Aorta (tissue), 5 donors: ENCODE data around the gene MRPL34. TPM values are rescaled to one million over a fixed set of nuclear protein-coding genes. Genes with fewer than 3 reads are reported as not detected.

Source experiments
- ATAC-seq: fragments of 200-7000 bp; cut with Tn5 transposase; one replicate; pipeline ENCODE4 v1.9.1; 2022; ENCODE audit warnings: moderate library complexity; ENCODE audit not compliant: low FRiP score
- DNase-seq, 2 donors: peaks; one replicate each; pipeline ENCODE4 v3.0.0-alpha.2; 2020
- H3K27ac ChIP-seq, 2 donors: one replicate each; pipeline ENCODE4 v1.5.1; 2013; ENCODE audit warnings: low read length in 2 of 2, mild to moderate bottlenecking in 2 of 2, moderate library complexity in 2 of 2, control low read depth in 1 of 2, inconsistent platforms in 1 of 2, low read depth in 1 of 2
- H3K27me3 ChIP-seq, 2 donors: one replicate each; pipeline ENCODE4 v1.6.1; 2013; ENCODE audit warnings: control low read depth in 1 of 2, low read length in 1 of 2, mild to moderate bottlenecking in 1 of 2, moderate library complexity in 1 of 2; ENCODE audit not compliant: insufficient read depth in 2 of 2, control insufficient read depth in 1 of 2
- H3K36me3 ChIP-seq, 2 donors: one replicate each; pipeline ENCODE4 v1.6.1; 2013; ENCODE audit warnings: control low read depth in 1 of 2, low read length in 1 of 2, mild to moderate bottlenecking in 1 of 2; ENCODE audit not compliant: insufficient read depth in 2 of 2, control insufficient read depth in 1 of 2
- H3K4me1 ChIP-seq, 2 donors: one replicate each; pipeline ENCODE4 v1.6.1; 2013; ENCODE audit warnings: low read length in 2 of 2, control low read depth in 1 of 2, mild to moderate bottlenecking in 1 of 2, moderate library complexity in 1 of 2; ENCODE audit not compliant: insufficient read depth in 2 of 2, control insufficient read depth in 1 of 2
- H3K4me3 ChIP-seq, 2 donors: one replicate each; pipeline ENCODE4 v1.5.1; 2013; ENCODE audit warnings: low read length in 2 of 2, control low read depth in 1 of 2, mild to moderate bottlenecking in 1 of 2
- H3K9me3 ChIP-seq: one replicate; pipeline ENCODE4 v1.6.1; 2013; ENCODE audit warnings: mild to moderate bottlenecking, low read length; ENCODE audit not compliant: control insufficient read depth
- WGBS, 2 donors: extraction: QIAGEN DNeasy Blood & Tissue Kit; methylation state at CpG; one replicate each; pipeline ENCODE4 v1.1.7; 2013; 5-methylcytosine and 5-hydroxymethylcytosine counted together
- intact Hi-C, 2 donors: fragments of 100-400 bp; cut with DNase I; formaldehyde crosslinking; loops; one replicate each; pipeline versions ENCODE4 v1.14.2 to v1.15.0; 2022
- long read RNA-seq, 2 donors: library from polyadenylated mRNA; unstranded; transcript quantifications; one replicate each; pipeline ENCODE4 v2.0.0, GENCODE V29; 2020 to 2021
- polyA plus RNA-seq, 2 donors: library from polyadenylated mRNA; stranded (reverse); fragments of 200-250 nt; gene quantifications; one replicate each; pipeline ENCODE4 v1.2.3, GENCODE V29; 2013
- total RNA-seq, 2 donors: library from RNA; stranded (reverse); fragmentation: NEBNext Ultra II Directional; extraction: Animal tissue kit (Norgen Biotek cat#: 25700); gene quantifications; one replicate each; pipeline ENCODE4 v1.2.1, GENCODE V29; 2021
- donor health status: healthy with polysubstance abuse.
- donor health status: Bipolar disorder and iron deficiency.
- donor health status: DM: no; HTN: no; CAD: no.
- donor health status: DM: no; HTN: no; CAD: no.
- donor health status: DM: yes; HTN: yes; CAD: no.

Gene MRPL34
- total RNA-seq (10 to 100 TPM; 41.9 to 53.9 TPM), polyA plus RNA-seq (100 to 1,000 TPM; 134 to 177 TPM)
- long read RNA-seq, donor 1, transcript MRPL34-201 (2 exons, 968 nt), result major isoform, 16 of 24 reads
- long read RNA-seq, donor 1, partial matches to known transcripts, result 2 of 24 reads
- long read RNA-seq, donor 1, other reads (novel, unspliced or antisense), result 1 of 24 reads
- long read RNA-seq, donor 2, transcript MRPL34-201 (2 exons, 968 nt), result major isoform, 20 of 25 reads
- long read RNA-seq, donor 2, partial matches to known transcripts, result 0 of 25 reads
- long read RNA-seq, donor 2, other reads (novel, unspliced or antisense), result 1 of 25 reads

DNA sequence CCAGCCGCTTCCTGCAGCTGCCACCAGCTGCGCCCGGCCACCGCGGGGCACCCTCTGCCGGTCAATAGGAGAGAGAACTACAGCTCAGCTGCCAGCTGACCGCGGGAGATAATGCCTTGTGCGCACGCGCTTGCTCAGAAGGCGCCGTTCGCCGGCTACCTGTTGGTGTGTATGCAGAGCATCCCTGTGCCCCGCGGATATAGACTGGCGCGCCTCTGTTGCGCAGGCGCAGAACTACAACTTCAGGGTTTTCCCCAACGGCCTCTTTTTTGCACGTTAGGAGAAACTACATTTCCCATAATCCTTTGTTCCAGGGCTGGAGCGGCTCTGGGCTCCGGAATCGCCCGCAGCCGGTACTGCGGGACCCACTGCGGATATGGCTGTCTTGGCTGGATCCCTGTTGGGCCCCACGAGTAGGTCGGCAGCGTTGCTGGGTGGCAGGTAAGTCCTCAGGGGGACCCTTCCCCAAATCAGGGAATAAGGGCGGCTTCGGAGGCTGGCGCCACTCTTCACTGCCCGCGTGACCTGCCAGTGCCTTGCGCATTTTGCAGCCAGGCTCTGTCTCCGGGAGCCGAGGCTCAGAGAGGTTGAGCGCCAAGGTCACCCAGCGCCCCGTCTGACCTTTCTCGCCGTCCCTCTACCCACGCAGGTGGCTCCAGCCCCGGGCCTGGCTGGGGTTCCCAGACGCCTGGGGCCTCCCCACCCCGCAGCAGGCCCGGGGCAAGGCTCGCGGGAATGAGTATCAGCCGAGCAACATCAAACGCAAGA lies at the start of gene MRPL34:
MRPL34 (plus strand) TSS at position 356 of the 768 bp plus-strand sequence; CDS start at position 377, 21 bp downstream.
- DNase-seq (peak; percentile 97 to 98), ATAC-seq (peak; percentile 80)
- H3K9me3 ChIP-seq, result no peaks in the 10 kb centered on the region
- peak within 1 kb of the TSS; percentile 20 to 53 for H3K4me3 ChIP-seq
- no peaks in the 10 kb centered on the region for H3K36me3 ChIP-seq
- H3K27me3 ChIP-seq, result no peaks in the 10 kb centered on the region
- intact Hi-C loops, result loop anchor here in 1 of 2 donors (2.0 kb wide), 1 partner anchor 31 kb away; the partner anchor contains the start of gene GTPBP3
- H3K27ac ChIP-seq, result peak within 1 kb of the TSS in 1 of 2 donors; percentile 68
- 0% methylated on average over 55 of the region's 55 CpGs for WGBS, 2 donors
- no peaks in the 10 kb centered on the region for H3K4me1 ChIP-seq

DNA sequence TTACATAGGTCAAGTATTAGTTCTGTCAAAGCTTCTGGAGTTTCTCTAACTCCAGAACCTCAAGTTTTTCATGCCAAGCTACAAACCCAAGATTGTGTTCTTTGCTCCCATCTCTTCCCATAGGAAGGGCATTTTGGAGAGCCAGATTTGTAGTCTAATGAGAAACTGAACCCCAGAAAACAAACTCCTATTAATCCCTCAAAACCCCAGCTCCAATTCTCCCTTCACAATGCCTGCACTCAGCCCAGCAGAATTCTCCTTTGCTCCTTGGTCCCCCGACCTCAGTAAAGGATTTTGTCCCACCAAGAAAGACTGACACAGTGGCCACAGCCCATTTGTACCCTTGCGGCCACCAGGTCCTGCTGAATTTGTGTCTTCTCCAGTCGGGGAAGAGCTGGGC lies 49.5 kb upstream of the MRPL34 start:
- ATAC-seq (no peak), DNase-seq (no peak)
- H3K27me3 ChIP-seq, result no peaks in the 10 kb centered on the region
- intact Hi-C loops, result no loop called here
- H3K4me1 ChIP-seq, result no peaks in the 10 kb centered on the region
- no peaks in the 10 kb centered on the region for H3K36me3 ChIP-seq
- 78 to 85% methylated on average over 3 of the region's 3 CpGs for WGBS, 2 donors
- H3K9me3 ChIP-seq, result peaks cover 3% of the 10 kb centered on the region
- H3K4me3 ChIP-seq, result no peak overlapping the region
- H3K27ac ChIP-seq, result no peak overlapping the region

DNA sequence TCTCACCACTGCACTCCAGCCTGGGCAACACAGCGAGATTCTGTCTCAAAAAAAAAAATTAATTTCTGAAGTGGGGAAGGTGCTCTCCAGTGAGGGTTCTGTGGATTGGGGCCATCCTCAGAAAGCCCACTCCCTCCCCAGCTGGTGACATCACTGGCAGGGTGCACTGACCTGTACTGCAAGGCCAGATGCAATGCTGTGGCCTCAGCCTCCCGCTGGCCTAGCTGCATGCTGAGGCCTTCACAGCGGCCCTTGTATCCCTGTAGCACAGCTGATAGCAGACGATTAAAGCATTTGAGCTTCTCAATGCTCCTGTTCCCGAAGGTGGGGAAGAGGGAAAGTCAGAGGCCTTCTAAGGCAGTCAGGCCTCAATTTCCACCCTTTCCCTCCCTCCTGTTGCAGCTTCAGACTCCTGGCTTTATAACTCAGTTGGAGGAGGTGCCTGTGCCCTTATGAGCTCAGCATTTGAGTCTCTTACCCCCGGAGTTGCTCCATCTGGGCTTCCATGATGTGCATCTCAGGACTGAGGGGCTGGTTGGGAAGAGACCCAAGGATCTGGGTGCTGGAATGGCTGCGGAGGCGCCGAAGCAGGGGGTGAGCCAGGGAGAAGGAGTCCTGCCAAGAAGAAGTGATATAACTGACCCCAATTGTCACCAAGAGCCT lies 46.4 kb upstream of the MRPL34 start:
- DNase-seq (no peak), ATAC-seq (no peak)
- no peak overlapping the region for H3K27ac ChIP-seq
- intact Hi-C loops, result no loop called here
- H3K9me3 ChIP-seq, result peaks cover 3% of the 10 kb centered on the region
- no peaks in the 10 kb centered on the region for H3K36me3 ChIP-seq
- 92 to 95% methylated on average over 9 of the region's 9 CpGs for WGBS, 2 donors
- no peak overlapping the region for H3K4me3 ChIP-seq
- no peaks in the 10 kb centered on the region for H3K4me1 ChIP-seq
- no peaks in the 10 kb centered on the region for H3K27me3 ChIP-seq

DNA sequence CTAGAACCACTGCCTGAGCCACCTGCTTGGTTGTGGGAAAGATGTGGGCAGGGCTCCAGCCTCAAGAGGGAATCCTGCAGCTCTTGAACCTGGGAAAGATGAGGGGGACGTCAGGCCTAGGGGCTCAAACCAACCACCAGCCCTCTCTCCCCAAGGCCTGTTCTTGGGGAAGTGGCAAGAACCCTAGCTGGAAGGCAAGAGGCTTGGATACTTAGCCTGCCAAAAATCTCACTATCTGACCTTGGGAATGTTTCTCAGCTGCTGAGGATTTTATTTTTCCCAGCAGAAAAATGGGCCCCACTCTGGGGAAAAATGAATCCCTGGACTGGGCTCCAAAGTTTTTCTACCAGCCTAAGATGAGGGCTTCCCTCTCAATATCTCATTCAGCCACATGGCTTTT lies 45.7 kb upstream of the MRPL34 start:
- 42 to 49% methylated on average over 1 of the region's 1 CpG for WGBS, 2 donors
- H3K27ac ChIP-seq, result no peak overlapping the region
- ATAC-seq (no peak), DNase-seq (no peak)
- no peaks in the 10 kb centered on the region for H3K27me3 ChIP-seq
- no peaks in the 10 kb centered on the region for H3K36me3 ChIP-seq
- intact Hi-C loops, result no loop called here
- no peaks in the 10 kb centered on the region for H3K4me1 ChIP-seq
- peaks cover 3% of the 10 kb centered on the region for H3K9me3 ChIP-seq
- no peak overlapping the region for H3K4me3 ChIP-seq

DNA sequence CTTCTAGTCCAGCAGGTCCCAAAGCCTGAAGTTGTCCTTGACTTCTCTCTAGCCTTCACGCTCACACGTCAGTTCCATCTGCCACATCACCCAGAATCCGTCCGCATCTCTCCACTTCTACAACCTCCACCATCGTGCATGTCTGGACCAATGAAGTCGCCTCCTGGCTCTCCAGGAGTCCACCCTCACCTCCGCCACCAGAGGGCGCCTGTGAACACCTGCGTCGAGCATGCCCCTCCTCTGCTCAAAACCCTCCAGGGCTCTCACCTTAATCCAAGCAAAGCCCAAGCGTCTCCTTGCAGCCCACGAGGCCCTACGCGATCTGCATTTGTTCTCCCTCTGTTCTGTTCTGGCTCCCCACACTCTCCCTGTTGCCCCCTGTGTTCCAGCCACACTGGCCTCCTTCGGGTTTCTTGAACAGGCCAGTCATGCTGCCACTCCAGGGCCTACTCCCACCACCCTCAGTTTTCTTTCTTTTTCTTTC lies 44.8 kb upstream of the MRPL34 start:
- no peaks in the 10 kb centered on the region for H3K36me3 ChIP-seq
- H3K27me3 ChIP-seq, result no peaks in the 10 kb centered on the region
- no peaks in the 10 kb centered on the region for H3K4me1 ChIP-seq
- no peak overlapping the region for H3K27ac ChIP-seq
- intact Hi-C loops, result no loop called here
- no peak overlapping the region for H3K4me3 ChIP-seq
- ATAC-seq, result peak; percentile 87
- peak; percentile 88 to 94 for DNase-seq
- peaks cover 3% of the 10 kb centered on the region for H3K9me3 ChIP-seq
- WGBS, 2 donors, result 21 to 25% methylated on average over 15 of the region's 15 CpGs

DNA sequence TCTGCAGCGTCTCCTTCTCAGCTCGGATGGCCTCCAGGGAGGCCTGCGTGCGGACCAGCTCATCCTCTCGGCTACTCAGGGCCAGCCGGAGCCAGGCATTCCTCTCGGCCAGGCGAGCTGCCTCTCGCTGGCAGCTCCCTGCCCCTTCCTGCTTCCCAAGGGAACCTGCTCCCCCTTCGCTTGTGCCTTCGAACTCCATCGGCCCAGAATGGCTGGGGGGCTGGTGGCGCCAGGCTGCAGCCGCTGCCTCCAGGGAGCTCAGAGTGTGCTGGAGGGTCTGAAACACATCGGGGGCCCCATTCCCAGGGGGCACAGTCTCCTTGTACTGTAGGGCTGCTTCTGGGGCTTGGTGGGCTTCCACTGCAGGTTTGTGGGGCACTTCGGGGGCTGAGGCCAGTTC lies 43.1 kb upstream of the MRPL34 start:
- intact Hi-C loops, result no loop called here
- Histone ChIP-seq H3K9me3 (peaks cover 3% of the 10 kb centered on the region), H3K27me3 (no peaks in the 10 kb centered on the region), H3K4me1 (no peaks in the 10 kb centered on the region), H3K36me3 (no peaks in the 10 kb centered on the region), H3K4me3 (no peak overlapping the region), H3K27ac (no peak overlapping the region)
- no peak for ATAC-seq
- DNase-seq, result no peak
- WGBS, 2 donors, result 22 to 29% methylated on average over 14 to 16 of the region's 16 CpGs

DNA sequence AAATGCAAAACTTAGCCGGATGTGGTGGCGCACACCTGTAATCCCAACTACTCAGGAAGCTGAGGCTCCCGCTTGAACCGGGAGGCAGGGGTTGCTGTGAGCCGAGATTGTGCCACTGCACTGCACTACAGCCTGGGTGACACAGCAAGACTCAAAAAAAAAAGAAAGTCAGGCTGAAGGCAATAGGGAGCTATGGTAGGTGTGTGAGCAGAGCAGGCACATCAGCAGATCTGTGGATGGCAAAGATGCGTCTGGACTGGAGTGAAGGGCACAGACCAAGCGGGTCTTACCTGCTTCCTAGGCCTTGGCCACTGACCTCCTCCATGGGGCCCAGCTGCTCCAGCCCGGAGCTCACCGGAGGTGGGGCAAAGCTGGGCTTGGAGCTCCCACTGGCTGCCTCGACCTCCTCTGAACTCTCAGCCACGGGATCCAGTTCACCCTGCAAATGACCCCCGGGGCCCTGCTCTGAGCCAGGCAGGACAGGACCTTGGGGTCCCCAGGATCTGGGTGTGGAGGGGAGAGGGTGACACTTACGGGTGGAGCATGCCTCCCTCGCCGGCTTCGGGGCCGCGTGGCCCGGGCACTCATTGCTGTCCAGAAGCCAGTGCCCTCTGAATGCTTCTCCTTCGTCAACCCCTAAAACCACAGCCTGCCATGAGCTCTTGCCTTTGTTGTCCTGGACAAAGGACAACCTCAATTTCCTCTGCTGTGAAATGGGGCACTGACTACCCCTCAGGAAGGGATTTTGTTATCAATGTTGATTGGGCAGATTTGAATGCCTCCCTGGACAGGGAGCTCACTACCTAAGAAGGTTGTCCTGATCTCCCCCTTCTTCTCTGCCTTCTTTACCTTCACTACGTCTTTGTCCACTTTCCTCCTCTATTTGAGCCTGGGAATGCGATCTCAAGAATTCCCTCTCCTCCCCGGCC lies 41.7 kb upstream of the MRPL34 start:
- H3K27ac ChIP-seq, result no peak overlapping the region
- H3K9me3 ChIP-seq, result peaks cover 3% of the 10 kb centered on the region
- WGBS, 2 donors, result 89 to 90% methylated on average over 23 of the region's 23 CpGs
- ATAC-seq, result no peak
- no peak overlapping the region for H3K4me3 ChIP-seq
- intact Hi-C loops, result no loop called here
- no peak for DNase-seq
- H3K27me3 ChIP-seq, result no peaks in the 10 kb centered on the region
- H3K4me1 ChIP-seq, result no peaks in the 10 kb centered on the region
- H3K36me3 ChIP-seq, result no peaks in the 10 kb centered on the region

DNA sequence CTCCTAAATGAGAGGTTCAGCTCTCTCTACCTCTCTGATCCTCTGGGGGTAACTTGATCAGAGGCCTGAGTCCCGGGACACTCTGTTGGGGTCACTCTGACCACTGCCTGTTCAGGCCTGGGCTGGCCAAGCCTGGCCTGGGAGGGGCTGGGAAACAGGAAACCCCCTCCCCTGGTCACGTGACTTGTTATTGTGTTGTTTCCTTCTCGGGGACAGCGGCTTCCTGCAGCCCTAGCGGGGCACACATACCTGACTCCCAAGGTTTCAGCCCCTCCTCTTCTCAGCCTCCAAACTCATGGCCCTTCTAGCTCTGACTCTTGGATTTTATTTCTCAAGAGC lies 41.1 kb upstream of the MRPL34 start, which contains the start of gene USHBP1:
USHBP1 (minus strand) TSS at position 105 of the 339 bp plus-strand sequence. CDS start 446 bp downstream, outside the sequence.
- Histone ChIP-seq H3K27ac (no peak within 1 kb of the TSS), H3K4me3 (no peak within 1 kb of the TSS), H3K27me3 (no peaks in the 10 kb centered on the region), H3K36me3 (no peaks in the 10 kb centered on the region), H3K4me1 (no peaks in the 10 kb centered on the region), H3K9me3 (peaks cover under 1% of the 10 kb centered on the region)
- intact Hi-C loops, result no loop called here
- DNase-seq, result no peak
- WGBS, 2 donors, result 43% methylated on average over 5 of the region's 5 CpGs
- ATAC-seq, result no peak
